Spleen (tissue), 11 donors: ENCODE measurements around the gene LRRC7. TPM values are rescaled to one million over a fixed set of nuclear protein-coding genes. Genes with fewer than 3 reads are reported as not detected.

Source experiments
- DNase-seq: peaks from one replicate; pipeline ENCODE4 v3.0.0-alpha.2; 2020
- H3K27ac ChIP-seq, 8 donors: fragments of 200-600 bp; sonication (generic) in 7 of 8; 1 replicate in 4 of 8; 2 replicates in 4 of 8; pipeline versions ENCODE4 v1.5.0 to v1.8.0; 2016 to 2021; ENCODE audit warnings: inconsistent platforms in 4 of 8, mild to moderate bottlenecking in 4 of 8, moderate library complexity in 1 of 8
- H3K27me3 ChIP-seq, 7 donors: fragments of 200-600 bp; sonication (generic) in 6 of 7; replicated peaks in 1 of 7; 1 replicate in 4 of 7; 2 replicates in 3 of 7; pipeline versions ENCODE4 v1.5.0 to v1.8.0; 2016 to 2021; ENCODE audit warnings: inconsistent platforms in 3 of 7, mild to moderate bottlenecking in 1 of 7
- H3K36me3 ChIP-seq, 6 donors: fragments of 200-600 bp; sonication (generic) in 5 of 6; 1 replicate in 4 of 6; 2 replicates in 2 of 6; pipeline versions ENCODE4 v1.5.0 to v1.8.0; 2016 to 2021; ENCODE audit warnings: inconsistent platforms in 2 of 6
- H3K4me1 ChIP-seq, 6 donors: fragments of 200-600 bp; sonication (generic) in 5 of 6; 1 replicate in 3 of 6; 2 replicates in 3 of 6; pipeline versions ENCODE4 v1.5.0 to v1.8.0; 2016 to 2021; ENCODE audit warnings: inconsistent platforms in 3 of 6
- H3K4me3 ChIP-seq, 8 donors: fragments of 200-600 bp; sonication (generic) in 7 of 8; 1 replicate in 4 of 8; 2 replicates in 4 of 8; pipeline versions ENCODE4 v1.5.0 to v1.8.0; 2016 to 2021; ENCODE audit warnings: inconsistent platforms in 4 of 8, mild to moderate bottlenecking in 4 of 8, moderate library complexity in 2 of 8
- H3K9me3 ChIP-seq, 8 donors: fragments of 200-600 bp; sonication (generic) in 7 of 8; 1 replicate in 4 of 8; 2 replicates in 4 of 8; pipeline versions ENCODE4 v1.5.0 to v1.8.0; 2016 to 2021; ENCODE audit warnings: inconsistent platforms in 4 of 8
- CTCF ChIP-seq, 11 experiments: fragments of 200-600 bp in 7 of 11; fragments of 450-650 bp in 4 of 11; sonication (generic) in 4 of 11; IDR thresholded peaks in 8 of 11; conservative IDR thresholded peaks in 3 of 11; 1 replicate in 7 of 11; 2 replicates in 4 of 11; pipeline versions ENCODE4 v1.4.0 to v1.8.0; 2016 to 2021; ENCODE audit warnings: antibody characterized with exemption in 11 of 11, inconsistent platforms in 4 of 11, mild to moderate bottlenecking in 1 of 11
- POLR2A ChIP-seq, 3 donors: fragments of 450-650 bp; IDR thresholded peaks; one replicate each; pipeline ENCODE4 v1.5.1; 2017; ENCODE audit warnings: antibody characterized with exemption in 3 of 3, mild to moderate bottlenecking in 1 of 3
- POLR2AphosphoS5 ChIP-seq, 3 donors: sonication (generic); formaldehyde crosslinking; IDR thresholded peaks; one replicate each; pipeline ENCODE4 v1.5.1; 2017; ENCODE audit warnings: antibody characterized with exemption in 3 of 3
- WGBS, 5 donors: extraction: QIAGEN DNeasy Blood & Tissue Kit in 3 of 5; methylation state at CpG; one replicate each; pipeline versions ENCODE4 v1.1.5 to v1.1.7; 2013 to 2018; 5-methylcytosine and 5-hydroxymethylcytosine counted together
- intact Hi-C: fragments of 100-400 bp; cut with DNase I; formaldehyde crosslinking; loops from one replicate; pipeline ENCODE4 v1.15.0; 2023; ENCODE audit warnings: low total_unique reads
- polyA plus RNA-seq, 3 donors: library from polyadenylated mRNA; stranded (reverse); fragments of 200-250 nt; gene quantifications; one replicate each; pipeline ENCODE4 v1.2.1, GENCODE V29; 2013
- total RNA-seq, 7 donors: library from RNA; depleted of rRNA in 3 of 7; stranded (reverse); fragments of >200 nt in 3 of 7; fragmentation: NEBNext Ultra II Directional in 4 of 7; extraction: Animal tissue kit (Norgen Biotek cat#: 25700) in 4 of 7; gene quantifications; one replicate each; pipeline versions ENCODE4 v1.1.0 to v1.2.1, GENCODE V29; 2016 to 2021
- donor health status: healthy with polysubstance abuse.
- donor health status: DM: no; HTN: no; CAD: no; lungs with moderate emphysema.
- donor health status: DM: no; HTN: no; CAD: no.
- donor health status: Bipolar disorder and iron deficiency.
- donor health status: healthy.
- donor health status: DM: no; HTN: no; CAD: no.
- donor health status: DM: yes; HTN: yes; CAD: no.

LRRC7 gene
- total and polyA plus RNA-seq, 10 donors = 0.02 to 0.63 (median 0.13) TPM; not detected in 4

GRCh38 chr1:69846267-69846666 lies 278.5 kb downstream of the LRRC7 start:
- Histone ChIP-seq H3K27me3 (no peaks in the 10 kb centered on the region), H3K27ac (no peak overlapping the region), H3K9me3 (no peaks in the 10 kb centered on the region), H3K36me3 (no peaks in the 10 kb centered on the region), H3K4me3 (no peak overlapping the region), H3K4me1 (no peaks in the 10 kb centered on the region)
- DNase-seq = no peak
- intact Hi-C loops = no loop called here
- TF ChIP-seq POLR2A (IDR thresholded peaks at IDR 0.05) (no peak), CTCF (IDR thresholded peaks at IDR 0.05 in 8 of 11, conservative IDR thresholded peaks at IDR 0.05 in 3 of 11) (no peak), POLR2AphosphoS5 (IDR thresholded peaks at IDR 0.05) (no peak)
- WGBS, 5 donors = 64 to 73% (median 69%) methylated on average over 3 of the region's 3 CpGs

- Histone ChIP-seq H3K27ac (no peak overlapping the region), H3K27me3 (no peaks in the 10 kb centered on the region), H3K9me3 (no peaks in the 10 kb centered on the region), H3K4me1 (no peaks in the 10 kb centered on the region), H3K4me3 (no peak overlapping the region), H3K36me3 (no peaks in the 10 kb centered on the region)
- intact Hi-C loops = no loop called here
- no peak for TF ChIP-seq POLR2A (IDR thresholded peaks at IDR 0.05)
- TF ChIP-seq CTCF (IDR thresholded peaks at IDR 0.05 in 8 of 11, conservative IDR thresholded peaks at IDR 0.05 in 3 of 11) = no peak
- no peak for TF ChIP-seq POLR2AphosphoS5 (IDR thresholded peaks at IDR 0.05)
- WGBS, 5 donors = 77 to 84% (median 79%) methylated on average over 4 of the region's 4 CpGs
- DNase-seq = no peak
Observed at GRCh38 chr1:69847670-69848069, 279.9 kb downstream of the LRRC7 start.

GRCh38 chr1:69852151-69852550 lies 284.4 kb downstream of the LRRC7 start:
- Histone ChIP-seq H3K36me3 (no peaks in the 10 kb centered on the region), H3K4me3 (no peak overlapping the region), H3K9me3 (no peaks in the 10 kb centered on the region), H3K4me1 (no peaks in the 10 kb centered on the region), H3K27ac (no peak overlapping the region), H3K27me3 (no peaks in the 10 kb centered on the region)
- intact Hi-C loops = no loop called here
- TF ChIP-seq CTCF (IDR thresholded peaks at IDR 0.05 in 8 of 11, conservative IDR thresholded peaks at IDR 0.05 in 3 of 11) (no peak), POLR2AphosphoS5 (IDR thresholded peaks at IDR 0.05) (no peak), POLR2A (IDR thresholded peaks at IDR 0.05) (no peak)
- DNase-seq = no peak
- WGBS, 5 donors = 54 to 68% (median 60%) methylated on average over 4 of the region's 4 CpGs

- intact Hi-C loops = no loop called here
- Histone ChIP-seq H3K36me3 (no peaks in the 10 kb centered on the region), H3K4me3 (no peak overlapping the region), H3K27me3 (no peaks in the 10 kb centered on the region), H3K27ac (no peak overlapping the region), H3K4me1 (no peaks in the 10 kb centered on the region), H3K9me3 (no peaks in the 10 kb centered on the region)
- no peak for TF ChIP-seq POLR2AphosphoS5 (IDR thresholded peaks at IDR 0.05)
- TF ChIP-seq POLR2A (IDR thresholded peaks at IDR 0.05) = no peak
- no peak for TF ChIP-seq CTCF (IDR thresholded peaks at IDR 0.05 in 8 of 11, conservative IDR thresholded peaks at IDR 0.05 in 3 of 11)
- no peak for DNase-seq
Observed at GRCh38 chr1:69852706-69853105, 285.0 kb downstream of the LRRC7 start.
